ENCODE data around the gene GFOD2.

- TF ChIP-seq POLR2A (IDR thresholded peaks at IDR 0.05; ENCODE audit: low read depth, low read length) (no peak), POLR2AphosphoS5 (IDR thresholded peaks at IDR 0.05; ENCODE audit: low read depth, low read length) (no peak), TAF1 (IDR thresholded peaks at IDR 0.05; ENCODE audit: low read depth, low read length) (no peak), POU2F2 (IDR thresholded peaks at IDR 0.05; ENCODE audit: low read depth, low read length) (no peak)
Measured at GRCh38 chr16:67648088-67648763, 70.9 kb downstream of the GFOD2 start.
